ENCODE measurements around the gene TAF8.
A peak's percentile ranks its signal among the peaks of the same experiment; 100 is the strongest.

- TF ChIP-seq CTCF (IDR thresholded peaks at IDR 0.05), result no peak
- TF ChIP-seq POLR2A (IDR thresholded peaks at IDR 0.05), result peak in 1 of 2 donors; percentile 54
Measured at GRCh38 chr6:42050297-42051267, at the start of gene TAF8.

All from lower leg skin (tissue), 3 donors.